Mesothelial cell of epicardium (in vitro differentiated cells): ENCODE data around the gene CCNK. TPM values are rescaled to one million over a fixed set of nuclear protein-coding genes. Genes with fewer than 3 reads are reported as not detected.

Source experiments
- DNase-seq, 2 experiments: peaks; one replicate each; pipeline ENCODE4 v3.0.0; 2021; ENCODE audit warnings: low spot score in 2 of 2; ENCODE audit not compliant: unreplicated experiment in 2 of 2
- H3K27ac Mint-ChIP-seq: 2 replicates; pipeline ENCODE4 v1.8.0; 2021; ENCODE audit warnings: mixed read lengths
- H3K27me3 Mint-ChIP-seq: 2 replicates; pipeline ENCODE4 v1.8.0; 2021; ENCODE audit warnings: low read depth, mixed read lengths
- H3K36me3 Mint-ChIP-seq: 2 replicates; pipeline ENCODE4 v1.8.0; 2021; ENCODE audit warnings: mixed read lengths
- H3K4me1 Mint-ChIP-seq: 2 replicates; pipeline ENCODE4 v1.8.0; 2021; ENCODE audit warnings: mixed read lengths
- H3K4me3 Mint-ChIP-seq: 2 replicates; pipeline ENCODE4 v1.8.0; 2021; ENCODE audit warnings: mild to moderate bottlenecking, moderate library complexity, mixed read lengths
- H3K9me3 Mint-ChIP-seq: 2 replicates; pipeline ENCODE4 v1.8.0; 2021; ENCODE audit warnings: mixed read lengths
- CTCF ChIP-seq: fragments of 200-600 bp; sonication (generic); IDR thresholded peaks from one replicate; pipeline ENCODE4 v1.5.0; 2021; ENCODE audit warnings: antibody characterized with exemption; ENCODE audit not compliant: unreplicated experiment
- total RNA-seq: library from RNA; stranded (reverse); gene quantifications from 3 replicates; pipeline ENCODE4 v1.2.1, GENCODE V29; 2021

The CCNK gene
- total RNA-seq, 1 donor from 2014 or later = 65.1 TPM

- Mint-ChIP-seq H3K36me3 (peaks cover 4% of the 10 kb centered on the region), H3K27me3 (no peaks in the 10 kb centered on the region)
These were observed 75.1 kb downstream of the CCNK start for GRCh38 chr14:99556134-99556791.

DNA sequence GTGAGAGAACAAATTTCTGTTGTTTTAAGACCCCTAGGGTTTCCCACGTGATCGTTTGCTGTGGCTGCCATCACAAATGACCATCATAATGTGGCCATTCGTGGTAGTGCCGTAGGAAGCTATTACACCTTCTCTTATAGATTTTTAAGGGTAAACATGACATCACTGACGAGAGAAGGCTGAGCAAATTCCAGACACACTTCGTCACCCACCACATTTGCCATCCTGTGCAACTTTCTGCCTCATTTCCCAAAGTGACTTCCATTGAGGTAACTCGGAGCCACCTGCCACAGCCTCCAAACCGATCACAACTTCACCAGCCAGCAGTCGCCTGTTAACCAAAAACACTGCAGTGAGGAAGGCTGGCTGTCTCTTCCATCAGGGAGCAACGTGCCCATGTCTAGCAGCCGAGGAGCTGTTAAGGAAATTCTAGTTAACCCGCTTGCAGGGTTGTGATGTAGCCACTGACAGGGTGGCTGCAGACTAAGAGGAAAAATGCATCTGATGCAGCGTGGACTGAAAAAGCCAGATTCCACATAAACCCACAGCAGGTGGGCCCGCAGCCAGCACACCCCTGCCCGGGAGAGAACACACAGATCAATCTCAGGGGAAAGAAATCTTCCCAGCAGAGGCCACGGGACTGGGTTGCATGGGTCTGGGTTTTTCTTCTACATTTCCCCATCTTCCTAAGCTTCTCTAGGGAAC lies 78.2 kb downstream of the CCNK start:
- no peak overlapping the region for H3K4me3 Mint-ChIP-seq
- no peaks in the 10 kb centered on the region for H3K9me3 Mint-ChIP-seq
- H3K36me3 Mint-ChIP-seq = peaks cover 4% of the 10 kb centered on the region
- H3K4me1 Mint-ChIP-seq = peaks cover 57% of the 10 kb centered on the region
- TF ChIP-seq CTCF = no peak
- no peak for DNase-seq
- peak overlapping the region; percentile 80 for H3K27ac Mint-ChIP-seq
- H3K27me3 Mint-ChIP-seq = no peaks in the 10 kb centered on the region

More at GRCh38 chr14:99556134-99556791, 75.1 kb downstream of the CCNK start:
- H3K27ac Mint-ChIP-seq = peak overlapping the region; percentile 73
- no peak for DNase-seq
- no peak for TF ChIP-seq CTCF
- no peaks in the 10 kb centered on the region for H3K9me3 Mint-ChIP-seq
- peaks cover 27% of the 10 kb centered on the region for H3K4me1 Mint-ChIP-seq
- no peak overlapping the region for H3K4me3 Mint-ChIP-seq

DNA sequence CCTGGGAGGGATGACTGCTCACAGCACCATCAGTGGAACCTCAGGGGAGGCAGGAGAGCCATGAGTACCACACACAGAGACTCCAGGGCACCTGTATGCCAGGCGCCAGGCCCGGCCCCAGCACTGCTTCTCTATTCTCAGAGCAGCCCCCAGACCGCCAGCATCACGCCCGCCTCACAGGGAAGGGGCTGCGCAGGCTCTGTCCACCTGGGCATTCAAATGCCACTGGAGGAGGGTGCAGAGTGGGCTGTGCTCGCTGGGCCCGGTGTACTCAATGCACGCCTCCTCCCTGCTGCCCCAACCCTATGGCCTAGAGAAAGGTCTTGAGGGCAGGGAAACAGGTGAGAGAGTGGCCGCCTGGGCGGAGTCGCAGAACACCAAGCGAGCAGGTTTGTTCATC lies 79.2 kb downstream of the CCNK start:
- peaks cover 4% of the 10 kb centered on the region for H3K36me3 Mint-ChIP-seq
- H3K4me1 Mint-ChIP-seq = peaks cover 64% of the 10 kb centered on the region
- DNase-seq = no peak
- H3K27ac Mint-ChIP-seq = no peak overlapping the region
- no peaks in the 10 kb centered on the region for H3K9me3 Mint-ChIP-seq
- no peaks in the 10 kb centered on the region for H3K27me3 Mint-ChIP-seq
- TF ChIP-seq CTCF = no peak
- no peak overlapping the region for H3K4me3 Mint-ChIP-seq

- no peak for TF ChIP-seq CTCF
- H3K36me3 Mint-ChIP-seq = peaks cover 4% of the 10 kb centered on the region
- no peak overlapping the region for H3K4me3 Mint-ChIP-seq
- no peaks in the 10 kb centered on the region for H3K9me3 Mint-ChIP-seq
- H3K27ac Mint-ChIP-seq = peak overlapping the region; percentile 56
- peaks cover 67% of the 10 kb centered on the region for H3K4me1 Mint-ChIP-seq
- no peaks in the 10 kb centered on the region for H3K27me3 Mint-ChIP-seq
- no peak for DNase-seq
These were observed 79.9 kb downstream of the CCNK start for GRCh38 chr14:99560922-99561683.

DNA sequence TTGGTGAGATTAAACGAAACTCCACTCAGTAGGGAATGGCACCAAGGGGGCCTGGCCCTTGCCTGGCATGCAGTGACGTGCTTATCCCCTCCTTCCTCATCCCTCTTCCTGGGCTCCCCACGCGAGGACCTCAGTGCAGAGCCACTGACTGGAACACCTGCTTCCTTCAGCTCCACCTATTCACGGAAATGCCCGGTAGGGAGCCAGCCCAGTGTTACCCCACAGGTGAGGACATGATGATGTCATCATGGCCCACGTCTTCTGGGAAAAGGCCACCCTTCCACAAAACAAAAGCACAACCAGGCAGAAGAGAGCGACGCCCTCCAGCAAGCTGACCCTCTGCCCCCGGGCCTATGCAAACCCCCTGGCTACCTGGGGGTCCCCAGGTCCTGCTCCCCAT lies 80.7 kb downstream of the CCNK start:
- Mint-ChIP-seq H3K27me3 (no peaks in the 10 kb centered on the region), H3K36me3 (peaks cover 2% of the 10 kb centered on the region), H3K4me3 (no peak overlapping the region), H3K27ac (peak overlapping the region; percentile 80), H3K4me1 (peaks cover 72% of the 10 kb centered on the region), H3K9me3 (no peaks in the 10 kb centered on the region)
- TF ChIP-seq CTCF = no peak
- no peak for DNase-seq

Other genes with a start within 250 kb of the CCNK start
- gene BCL11B, start 209.2 kb upstream of the CCNK start, total RNA-seq = 11.6 to 12.3 TPM (median 11.8 TPM) in 3 replicates
- 47.4 to 49.3 TPM (median 47.7 TPM) in 3 replicates for gene SETD3, start 550 bp upstream of the CCNK start, total RNA-seq
- 82.2 to 85.2 TPM (median 82.3 TPM) in 3 replicates for gene CCDC85C, start 122.8 kb downstream of the CCNK start, total RNA-seq
- gene HHIPL1, start 163.7 kb downstream of the CCNK start, total RNA-seq = 4.4 to 4.7 TPM (median 4.5 TPM) in 3 replicates
- gene CYP46A1, start 202.9 kb downstream of the CCNK start, total RNA-seq = 1.9 to 2.4 TPM (median 2.3 TPM) in 3 replicates